Type B pancreatic cell (in vitro differentiated cells): ENCODE data around the gene ATCAY. TPM values are rescaled to one million over a fixed set of nuclear protein-coding genes. Genes with fewer than 3 reads are reported as not detected.

Experiments
- DNase-seq: peaks from one replicate; pipeline ENCODE4 v3.0.0; 2021; ENCODE audit warnings: mixed read lengths; ENCODE audit not compliant: unreplicated experiment; ENCODE audit errors: extremely low spot score
- H3K27ac Mint-ChIP-seq: 2 replicates; pipeline ENCODE4 v1.8.0; 2021; ENCODE audit warnings: mild to moderate bottlenecking, mixed read lengths
- H3K27me3 Mint-ChIP-seq: 2 replicates; pipeline ENCODE4 v1.8.0; 2021; ENCODE audit warnings: mixed read lengths
- H3K36me3 Mint-ChIP-seq: 2 replicates; pipeline ENCODE4 v1.8.0; 2021; ENCODE audit warnings: mixed read lengths
- H3K4me1 Mint-ChIP-seq: one replicate; pipeline ENCODE4 v1.8.0; 2021; ENCODE audit warnings: mixed read lengths; ENCODE audit not compliant: unreplicated experiment
- H3K4me3 Mint-ChIP-seq: 2 replicates; pipeline ENCODE4 v1.8.0; 2021; ENCODE audit warnings: mild to moderate bottlenecking, mixed read lengths
- H3K9me3 Mint-ChIP-seq: 2 replicates; pipeline ENCODE4 v1.8.0; 2021; ENCODE audit warnings: mixed read lengths
- total RNA-seq: library from RNA; stranded (reverse); gene quantifications from 2 replicates; pipeline ENCODE4 v1.2.1, GENCODE V29; 2021; ENCODE audit warnings: low replicate concordance
- TF ChIP-seq, protein P1 (sequence below): fragments of 200-600 bp; sonication (generic); conservative IDR thresholded peaks from 2 replicates; pipeline ENCODE4 v1.5.0; 2021; ENCODE audit warnings: antibody characterized with exemption, mild to moderate bottlenecking

ATCAY gene
- total RNA-seq, 1 donor from 2014 or later = 3.3 TPM

DNA sequence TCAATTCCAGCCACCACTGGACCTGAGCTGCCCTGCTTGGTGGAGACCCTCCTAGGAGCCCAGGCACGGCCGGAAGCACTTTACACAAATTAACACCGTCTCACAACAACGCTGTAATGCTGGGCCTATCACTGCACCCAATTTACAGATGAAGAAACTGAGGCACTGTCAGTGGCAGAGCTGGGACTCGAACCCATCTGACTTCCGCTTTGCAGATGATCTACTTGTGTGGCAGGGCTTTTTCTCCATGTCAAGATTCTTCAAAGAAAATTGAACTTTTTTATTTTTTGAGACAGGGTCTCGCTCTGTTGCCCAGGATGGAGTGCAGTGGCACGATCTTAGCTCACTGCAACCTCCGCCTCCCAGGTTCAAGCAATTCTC lies 45.4 kb upstream of the ATCAY start:
- H3K9me3 Mint-ChIP-seq = no peaks in the 10 kb centered on the region
- H3K4me1 Mint-ChIP-seq = no peaks in the 10 kb centered on the region
- no peak overlapping the region for H3K27ac Mint-ChIP-seq
- TF ChIP-seq, protein P1, sequence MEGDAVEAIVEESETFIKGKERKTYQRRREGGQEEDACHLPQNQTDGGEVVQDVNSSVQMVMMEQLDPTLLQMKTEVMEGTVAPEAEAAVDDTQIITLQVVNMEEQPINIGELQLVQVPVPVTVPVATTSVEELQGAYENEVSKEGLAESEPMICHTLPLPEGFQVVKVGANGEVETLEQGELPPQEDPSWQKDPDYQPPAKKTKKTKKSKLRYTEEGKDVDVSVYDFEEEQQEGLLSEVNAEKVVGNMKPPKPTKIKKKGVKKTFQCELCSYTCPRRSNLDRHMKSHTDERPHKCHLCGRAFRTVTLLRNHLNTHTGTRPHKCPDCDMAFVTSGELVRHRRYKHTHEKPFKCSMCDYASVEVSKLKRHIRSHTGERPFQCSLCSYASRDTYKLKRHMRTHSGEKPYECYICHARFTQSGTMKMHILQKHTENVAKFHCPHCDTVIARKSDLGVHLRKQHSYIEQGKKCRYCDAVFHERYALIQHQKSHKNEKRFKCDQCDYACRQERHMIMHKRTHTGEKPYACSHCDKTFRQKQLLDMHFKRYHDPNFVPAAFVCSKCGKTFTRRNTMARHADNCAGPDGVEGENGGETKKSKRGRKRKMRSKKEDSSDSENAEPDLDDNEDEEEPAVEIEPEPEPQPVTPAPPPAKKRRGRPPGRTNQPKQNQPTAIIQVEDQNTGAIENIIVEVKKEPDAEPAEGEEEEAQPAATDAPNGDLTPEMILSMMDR = no peak
- peaks cover 9% of the 10 kb centered on the region for H3K27me3 Mint-ChIP-seq
- no peaks in the 10 kb centered on the region for H3K36me3 Mint-ChIP-seq
- no peak for DNase-seq
- H3K4me3 Mint-ChIP-seq = no peak overlapping the region

DNA sequence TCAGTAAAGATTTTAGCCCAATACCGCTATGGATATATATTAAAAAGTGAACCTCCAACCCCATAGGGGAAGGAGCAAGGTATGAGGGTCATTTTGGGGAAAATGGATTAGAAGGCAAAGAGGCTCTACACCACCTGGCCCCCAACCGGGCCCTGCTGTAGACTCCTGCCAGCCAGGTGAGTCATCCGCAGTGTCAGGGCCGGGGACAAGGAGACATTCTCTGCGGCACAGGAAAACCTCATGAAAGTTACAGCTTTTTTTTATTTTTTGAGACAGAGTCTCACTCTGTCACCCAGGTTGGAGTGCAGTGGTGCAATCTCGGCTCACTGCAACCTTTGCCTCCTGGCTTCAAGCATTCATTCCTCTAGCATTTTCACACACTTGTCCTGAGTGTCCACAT lies 43.6 kb upstream of the ATCAY start:
- TF ChIP-seq, protein P1 = no peak
- H3K36me3 Mint-ChIP-seq = no peaks in the 10 kb centered on the region
- H3K9me3 Mint-ChIP-seq = no peaks in the 10 kb centered on the region
- H3K27ac Mint-ChIP-seq = no peak overlapping the region
- H3K27me3 Mint-ChIP-seq = peaks cover 9% of the 10 kb centered on the region
- no peak for DNase-seq
- H3K4me1 Mint-ChIP-seq = no peaks in the 10 kb centered on the region
- no peak overlapping the region for H3K4me3 Mint-ChIP-seq

DNA sequence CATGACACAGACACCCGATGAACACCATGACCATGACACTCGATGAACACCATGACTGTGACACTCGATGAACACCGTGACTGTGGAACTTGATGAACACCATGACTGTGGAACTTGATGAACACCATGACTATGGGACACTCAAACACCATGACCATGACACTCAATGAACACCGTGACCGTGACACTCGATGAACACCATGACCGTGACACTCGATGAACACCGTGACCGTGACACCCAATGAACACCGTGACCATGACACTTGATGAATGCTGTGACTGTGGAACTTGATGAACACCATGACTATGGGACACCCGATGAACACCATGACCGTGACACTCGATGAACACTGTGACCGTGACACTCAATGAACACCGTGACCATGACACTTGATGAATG lies 43.2 kb upstream of the ATCAY start:
- no peak overlapping the region for H3K4me3 Mint-ChIP-seq
- H3K36me3 Mint-ChIP-seq = no peaks in the 10 kb centered on the region
- H3K4me1 Mint-ChIP-seq = no peaks in the 10 kb centered on the region
- no peak overlapping the region for H3K27ac Mint-ChIP-seq
- no peaks in the 10 kb centered on the region for H3K9me3 Mint-ChIP-seq
- DNase-seq = no peak
- H3K27me3 Mint-ChIP-seq = peaks cover 9% of the 10 kb centered on the region
- TF ChIP-seq, protein P1 = no peak

DNA sequence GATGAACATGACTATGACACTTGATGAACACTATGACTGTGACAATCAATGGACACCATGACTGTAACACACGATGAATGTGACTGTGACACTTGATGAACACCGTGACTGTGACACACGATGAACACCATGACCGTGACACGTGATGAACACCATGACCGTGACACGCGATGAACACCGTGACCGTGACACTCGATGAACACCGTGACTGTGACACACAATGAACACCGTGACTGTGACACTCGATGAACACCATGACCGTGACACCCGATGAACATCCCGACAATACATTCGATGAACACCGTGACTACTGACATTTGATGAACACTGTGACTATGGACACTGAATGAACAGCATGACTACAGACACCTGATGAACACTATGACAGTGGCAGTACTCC lies 42.6 kb upstream of the ATCAY start:
- no peaks in the 10 kb centered on the region for H3K9me3 Mint-ChIP-seq
- TF ChIP-seq, protein P1 = no peak
- H3K27ac Mint-ChIP-seq = no peak overlapping the region
- H3K27me3 Mint-ChIP-seq = peaks cover 9% of the 10 kb centered on the region
- H3K4me3 Mint-ChIP-seq = no peak overlapping the region
- DNase-seq = no peak
- no peaks in the 10 kb centered on the region for H3K36me3 Mint-ChIP-seq
- no peaks in the 10 kb centered on the region for H3K4me1 Mint-ChIP-seq

DNA sequence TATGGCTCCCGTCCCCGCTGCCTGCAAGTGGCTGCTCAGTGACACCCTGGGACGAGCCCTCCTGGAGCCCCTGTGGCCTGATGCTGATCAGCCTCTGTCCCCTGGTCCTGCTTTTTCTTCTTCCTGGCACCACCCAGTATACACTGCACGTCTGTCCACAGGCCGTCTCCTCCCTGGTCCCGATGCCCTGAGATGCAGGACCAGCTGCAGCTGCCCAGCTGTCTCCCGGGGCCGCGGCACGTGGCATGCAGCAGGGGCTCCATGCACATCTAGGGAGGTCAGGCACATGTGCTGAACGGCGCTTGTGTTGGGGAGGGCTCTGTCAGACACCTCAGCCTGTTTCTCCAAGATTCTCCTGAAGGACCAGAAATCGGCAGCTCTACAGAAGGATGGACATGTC lies 41.8 kb upstream of the ATCAY start:
- Mint-ChIP-seq H3K4me3 (no peak overlapping the region), H3K27ac (no peak overlapping the region), H3K9me3 (no peaks in the 10 kb centered on the region), H3K27me3 (peaks cover 9% of the 10 kb centered on the region), H3K4me1 (no peaks in the 10 kb centered on the region), H3K36me3 (no peaks in the 10 kb centered on the region)
- DNase-seq = no peak
- TF ChIP-seq, protein P1 = no peak

DNA sequence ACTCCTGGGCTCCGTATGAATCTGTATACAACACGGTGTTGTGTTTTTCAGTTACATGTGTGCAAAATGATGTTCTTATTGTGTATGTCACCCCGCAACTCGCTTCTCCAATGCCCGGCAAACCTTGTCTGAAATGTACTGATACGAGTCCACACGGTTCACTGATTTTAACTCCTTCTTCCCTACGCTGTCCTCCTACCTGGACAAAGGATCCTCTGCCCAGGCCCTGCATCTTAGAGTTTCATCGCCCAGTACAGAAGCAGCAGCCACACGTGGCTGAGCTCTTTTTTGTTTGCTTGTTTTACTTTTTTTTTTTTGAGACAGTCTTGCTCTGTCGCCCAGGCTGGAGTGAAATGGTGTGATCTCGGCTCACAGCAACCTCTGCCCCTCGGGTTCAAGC lies 40.5 kb upstream of the ATCAY start:
- Mint-ChIP-seq H3K36me3 (no peaks in the 10 kb centered on the region), H3K27me3 (peaks cover 9% of the 10 kb centered on the region), H3K4me3 (no peak overlapping the region), H3K9me3 (no peaks in the 10 kb centered on the region), H3K27ac (no peak overlapping the region), H3K4me1 (no peaks in the 10 kb centered on the region)
- no peak for DNase-seq
- TF ChIP-seq, protein P1 = no peak
